HG02938 (cell line): Measurements from ENCODE around the gene SLIT3.
"Not testable (repeated sequence)": the region's sequence is repeated elsewhere in the genome, so short reads cannot be mapped to it uniquely, and the experiment has no call there.

Experiments
- ATAC-seq: cut with Tn5 transposase; IDR thresholded peaks from one replicate; pipeline ENCODE4 v1.9.1; 2021; ENCODE audit warnings: mild to moderate bottlenecking, moderate library complexity; ENCODE audit not compliant: unreplicated experiment

The SLIT3 gene

DNA sequence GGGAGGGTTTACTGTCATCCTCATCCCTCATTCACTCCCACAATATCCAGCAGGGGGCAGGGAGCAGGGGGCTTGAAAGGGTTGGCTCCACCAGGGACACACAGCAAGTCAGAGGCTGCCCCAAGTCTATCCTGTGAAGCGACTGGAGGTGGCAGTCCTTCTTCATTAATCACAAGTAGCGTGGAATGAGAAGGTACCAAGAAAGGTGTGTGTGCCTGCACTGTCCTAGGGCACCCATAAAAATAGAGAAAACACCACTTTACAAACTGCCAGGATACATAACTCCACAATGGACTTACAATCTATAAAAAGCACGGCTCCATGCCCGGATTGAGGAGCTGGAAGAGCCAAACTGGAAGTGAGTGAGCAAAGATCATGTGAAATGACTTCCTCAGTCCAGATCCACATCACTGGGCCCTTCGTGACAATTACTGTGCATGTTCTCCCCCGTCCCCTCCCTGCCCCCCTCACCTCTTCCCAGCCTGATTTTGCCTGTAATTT, 183.9 kb downstream of the SLIT3 start:
- ATAC-seq = no peak

- no peak for ATAC-seq
These were observed 185.3 kb downstream of the SLIT3 start for GRCh38 chr5:169115461-169116124.

DNA sequence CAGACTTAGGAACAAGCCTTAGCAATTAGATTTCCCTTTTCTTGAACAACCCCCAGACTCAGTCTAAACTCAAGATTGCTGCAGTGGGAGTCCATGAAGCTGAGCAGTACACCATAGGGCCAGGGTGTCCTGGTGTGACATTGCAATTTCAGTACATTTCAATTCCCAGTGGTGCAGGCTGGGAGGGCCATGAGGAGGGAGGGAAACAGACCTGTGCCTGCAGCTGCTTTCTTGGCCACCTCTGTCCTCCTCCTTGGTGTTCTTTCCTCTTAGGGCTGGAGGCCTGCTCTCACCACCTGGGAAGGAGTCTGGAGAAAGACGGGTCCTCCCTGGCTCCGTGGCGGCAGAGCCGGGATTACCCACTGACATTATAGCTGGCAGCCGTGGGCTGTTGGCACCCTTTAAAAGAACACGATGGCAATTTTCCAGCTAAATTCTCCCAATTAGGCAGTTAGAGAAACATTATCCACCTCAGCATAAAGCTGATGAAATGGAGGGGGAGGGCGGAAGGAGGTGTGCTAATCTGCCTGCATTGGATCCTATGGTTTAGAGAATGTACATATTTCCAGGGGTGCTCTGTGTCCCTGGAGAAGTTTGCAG, 186.4 kb downstream of the SLIT3 start:
- no peak for ATAC-seq

GRCh38 chr5:169112016-169112415, 188.9 kb downstream of the SLIT3 start:
- no peak for ATAC-seq

DNA sequence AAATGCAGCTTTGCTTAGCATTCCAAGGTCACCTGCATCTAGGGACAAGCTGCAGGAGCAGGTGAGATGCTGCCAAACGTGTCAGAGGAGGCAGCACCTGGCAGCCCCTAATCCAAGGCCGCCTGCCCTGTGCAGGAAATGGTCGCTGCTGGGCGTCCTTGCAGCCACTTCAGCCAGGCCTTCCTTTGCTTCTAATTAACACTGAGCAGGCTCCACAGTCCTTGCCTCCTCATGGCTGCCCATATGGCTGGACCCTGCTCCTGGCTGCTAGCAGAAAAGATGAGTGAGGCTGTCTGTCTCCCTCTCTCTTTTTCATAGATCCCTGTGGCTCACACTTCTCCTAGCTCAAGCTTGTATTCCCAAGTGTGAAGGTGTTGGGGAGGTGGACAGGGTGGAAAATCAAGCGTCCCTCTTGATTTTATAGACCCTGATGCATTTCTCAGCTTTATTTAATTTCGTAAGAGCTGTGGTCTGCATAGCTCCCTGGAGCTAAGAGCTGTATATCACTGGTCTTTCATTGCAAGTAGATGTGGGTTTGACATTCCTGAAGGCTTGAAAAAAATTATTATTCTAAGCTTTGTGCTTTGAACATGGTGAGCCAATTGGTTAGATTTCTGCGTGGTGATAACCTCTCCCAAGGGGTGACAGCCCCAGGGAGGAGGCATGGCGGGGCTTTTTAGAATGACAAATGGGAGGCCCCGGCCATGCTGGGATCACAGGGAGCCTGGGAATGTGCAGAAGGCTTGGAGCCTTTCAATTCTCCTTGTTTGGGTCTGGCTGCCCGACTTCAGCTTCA, 193.8 kb downstream of the SLIT3 start:
- no peak for ATAC-seq

GRCh38 chr5:169105582-169105981, 195.4 kb downstream of the SLIT3 start:
- ATAC-seq = not testable (repeated sequence)

DNA sequence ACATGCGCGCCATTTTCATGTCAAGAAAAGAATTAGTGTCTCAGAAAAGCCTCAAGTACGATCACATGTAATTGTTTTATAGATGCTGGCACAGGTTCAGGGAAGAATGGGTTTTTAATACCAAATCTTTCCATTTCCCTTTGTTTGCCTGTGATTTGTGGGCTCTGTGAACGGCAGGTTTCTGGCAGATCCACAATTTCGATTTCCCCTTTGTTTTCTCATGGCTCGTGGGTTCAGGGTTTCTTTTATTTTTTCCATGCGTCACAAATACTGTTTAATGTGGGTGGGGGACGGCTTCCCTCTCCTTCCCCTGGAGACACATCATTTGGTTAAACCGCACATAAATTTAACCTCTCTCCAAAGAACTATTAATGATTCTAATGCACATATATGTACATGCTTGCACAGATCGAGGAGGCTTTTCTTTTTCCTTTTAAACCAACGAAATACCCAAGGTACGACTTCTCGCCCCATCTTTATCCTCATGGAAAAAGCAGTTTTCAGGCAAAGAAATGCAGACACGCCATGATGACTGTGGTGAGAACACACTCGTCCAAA, 195.9 kb downstream of the SLIT3 start:
- no peak for ATAC-seq

GRCh38 chr5:169103586-169104181, 197.3 kb downstream of the SLIT3 start:
- no peak for ATAC-seq

GRCh38 chr5:169101966-169102365, 199.0 kb downstream of the SLIT3 start:
- ATAC-seq = no peak

DNA sequence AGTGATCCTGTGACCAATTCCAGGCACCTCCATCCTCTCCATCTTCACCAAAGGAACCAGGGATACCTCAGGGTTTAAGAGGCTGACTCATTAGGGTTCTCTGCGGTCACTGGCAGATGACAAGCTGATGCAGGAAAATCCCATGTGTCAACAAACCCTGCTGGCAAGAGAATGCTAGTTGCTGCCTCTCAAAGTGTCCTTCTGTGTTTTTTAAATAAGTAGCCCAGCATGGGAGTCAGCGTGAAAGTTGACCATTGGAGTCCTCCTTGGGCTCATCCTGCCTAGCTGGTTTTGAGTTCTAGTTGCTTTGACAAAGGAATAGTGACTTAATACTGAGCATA, 200.2 kb downstream of the SLIT3 start:
- no peak for ATAC-seq

- ATAC-seq = no peak
These were observed 200.9 kb downstream of the SLIT3 start for GRCh38 chr5:169099801-169100734.

- ATAC-seq = no peak
These were observed 202.4 kb downstream of the SLIT3 start for GRCh38 chr5:169098331-169099121.

- no peak for ATAC-seq
These were observed 203.3 kb downstream of the SLIT3 start for GRCh38 chr5:169097374-169098326.

DNA sequence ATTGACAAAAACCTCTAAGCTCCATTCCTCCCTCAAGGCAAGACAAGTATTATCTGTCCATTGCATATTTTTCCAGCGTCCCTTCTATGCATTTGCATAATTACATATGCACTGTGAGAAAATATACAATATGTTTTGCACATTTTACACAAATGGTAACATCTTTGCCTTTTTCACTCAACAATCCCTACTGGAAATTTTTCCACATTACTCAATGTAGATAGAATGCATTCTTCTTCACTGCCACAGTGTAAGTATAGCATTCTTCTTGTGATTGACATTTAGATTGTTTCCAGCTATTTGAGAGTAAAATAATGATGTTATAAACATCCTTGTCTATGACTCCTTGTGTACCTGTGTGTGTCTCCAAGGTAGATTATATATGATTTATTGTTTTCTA, 205.0 kb downstream of the SLIT3 start:
- ATAC-seq = no peak

DNA sequence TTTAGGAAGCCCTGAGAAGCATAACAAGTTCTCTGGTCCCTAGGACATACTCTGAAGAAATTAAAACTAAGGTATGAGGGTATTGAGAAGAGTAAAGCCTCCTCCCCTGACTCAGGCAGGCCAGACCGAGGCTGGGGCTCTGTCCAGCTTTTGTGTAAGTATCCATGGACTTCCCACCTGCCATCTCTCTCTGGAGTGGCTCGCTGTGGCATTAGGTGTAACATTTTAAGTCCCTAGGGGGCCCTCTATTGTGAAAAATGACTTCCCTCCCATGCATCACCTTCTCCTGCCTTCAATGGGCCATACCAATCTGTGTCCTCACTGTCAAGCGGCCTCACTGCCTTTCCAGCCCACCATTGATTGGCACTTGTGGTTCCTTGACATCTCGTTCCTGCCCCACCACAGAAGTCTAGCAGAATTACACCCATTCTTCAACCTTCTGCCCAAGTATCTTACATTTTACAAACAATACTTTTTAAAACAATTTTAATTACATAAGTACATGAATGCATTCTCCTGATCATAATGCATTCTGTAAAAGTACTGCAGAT, 205.5 kb downstream of the SLIT3 start:
- no peak for ATAC-seq

DNA sequence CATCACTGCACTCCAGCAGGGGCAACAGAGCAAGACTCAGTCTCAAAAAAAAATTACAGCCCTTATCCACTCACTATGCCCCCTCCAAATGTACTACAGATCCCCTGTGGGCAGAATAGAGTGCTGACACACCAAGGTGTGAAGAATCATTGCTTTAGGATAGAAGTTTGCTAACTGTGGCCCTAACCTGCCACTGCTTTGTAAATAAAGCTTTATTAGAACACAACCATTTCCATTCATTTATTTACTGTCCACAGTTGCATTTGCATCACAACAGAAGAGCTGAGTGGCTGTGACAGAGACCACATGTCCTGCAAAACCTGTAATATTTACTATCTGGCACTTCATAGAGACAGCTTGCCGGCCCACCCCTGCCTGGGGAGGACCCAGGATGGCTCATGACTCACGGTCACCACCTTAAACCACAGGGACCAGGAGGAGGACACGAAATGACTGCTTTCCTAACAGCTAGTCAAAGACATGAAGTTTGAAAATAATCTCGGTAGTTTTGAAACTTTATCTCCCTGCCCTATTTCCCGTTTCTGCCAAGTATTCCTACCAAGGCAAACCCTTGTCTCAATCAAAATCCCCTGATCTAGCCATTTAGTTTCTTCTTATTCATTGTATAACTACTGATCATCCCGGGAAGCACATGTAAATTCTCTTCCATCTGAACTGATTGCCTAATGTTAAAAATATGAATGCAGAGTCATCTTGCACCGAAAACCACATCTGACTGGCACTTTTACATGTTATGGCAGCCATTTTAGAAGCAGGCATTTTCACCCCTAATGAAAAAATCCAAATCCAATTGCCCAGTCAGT, 206.1 kb downstream of the SLIT3 start:
- ATAC-seq = no peak

DNA sequence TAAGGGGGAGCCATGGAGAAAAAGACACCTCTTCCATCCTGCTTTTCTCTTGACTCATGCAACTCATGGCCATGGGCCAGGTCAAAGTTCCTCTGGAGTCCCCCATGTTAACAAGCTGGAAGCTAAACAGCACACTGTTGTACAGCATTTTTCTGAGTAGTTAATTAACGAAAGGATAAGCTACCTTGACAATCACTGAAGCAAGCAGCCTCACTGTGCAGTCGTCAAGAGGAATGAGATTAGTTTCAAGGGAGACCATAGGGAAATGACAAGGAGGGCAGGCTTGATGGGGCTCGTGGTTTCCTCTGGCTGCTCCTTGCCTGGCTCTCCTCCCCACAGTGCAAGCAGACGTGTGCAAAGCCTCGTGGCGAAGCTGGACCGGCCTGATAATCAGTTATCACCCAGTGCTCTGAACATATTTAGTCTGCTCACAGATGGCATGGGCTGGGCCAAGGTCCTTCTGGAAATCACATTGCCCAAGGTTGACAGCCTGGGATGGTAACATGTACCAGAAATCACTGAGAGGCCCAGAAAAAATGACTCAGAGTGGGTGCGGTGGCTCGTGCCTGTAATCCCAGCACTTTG, 209.5 kb downstream of the SLIT3 start:
- no peak for ATAC-seq
